C1 segment of cervical spinal cord (tissue), 14 donors: Measurements from ENCODE around the gene SLC22A23.

Experiments
- DNase-seq, 14 donors: peaks; one replicate each; lab custom pipeline; 2025; lab: John Stamatoyannopoulos, UW

The SLC22A23 gene

DNA sequence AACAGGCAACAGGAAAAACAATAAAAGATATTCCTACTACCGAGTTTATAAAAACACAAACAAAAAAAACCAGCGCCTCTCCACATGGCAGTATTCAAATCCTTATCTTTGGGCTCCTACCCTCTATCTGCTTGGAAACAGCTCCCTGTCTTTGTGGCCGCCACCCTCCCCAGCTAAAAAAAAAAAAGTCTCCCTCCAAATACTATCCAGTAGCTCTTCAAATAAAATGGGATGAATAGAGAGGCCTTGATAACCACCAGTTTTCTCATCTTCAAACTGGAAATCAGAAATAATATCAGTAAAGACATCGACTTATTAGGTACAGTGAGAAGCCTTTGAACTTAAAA, 101.9 kb downstream of the SLC22A23 start:
- DNase-seq: no peak

DNA sequence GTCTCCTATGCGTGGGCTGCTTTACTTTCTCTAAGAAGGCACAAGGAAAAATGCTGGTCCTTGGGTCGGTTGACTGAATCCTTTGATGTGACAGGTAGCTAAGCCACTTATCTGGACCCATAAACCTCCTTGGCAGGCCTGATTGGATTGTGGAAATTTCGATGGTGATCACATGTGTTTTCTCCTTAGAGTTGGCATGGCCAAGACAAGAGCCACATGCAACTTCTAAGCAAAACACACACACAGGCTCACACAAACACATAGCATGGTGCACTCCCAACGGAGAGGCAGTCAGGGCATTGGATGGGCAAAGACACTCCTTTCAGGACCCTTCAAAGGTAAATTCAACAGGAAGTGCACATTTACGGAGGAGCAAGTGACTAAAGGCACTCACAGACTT, 102.9 kb downstream of the SLC22A23 start:
- DNase-seq: no peak

GRCh38 chr6:3353213-3353903, 103.5 kb downstream of the SLC22A23 start:
- no peak for DNase-seq

GRCh38 chr6:3352678-3353077, 104.2 kb downstream of the SLC22A23 start:
- DNase-seq: no peak

- DNase-seq: peak in 1 of 14 donors; percentile 51
Measured at GRCh38 chr6:3351829-3352524, 104.9 kb downstream of the SLC22A23 start.

GRCh38 chr6:3351105-3351676, 105.7 kb downstream of the SLC22A23 start:
- peak in 6 of 14 donors; percentile 12 to 80 (median 48) for DNase-seq

DNA sequence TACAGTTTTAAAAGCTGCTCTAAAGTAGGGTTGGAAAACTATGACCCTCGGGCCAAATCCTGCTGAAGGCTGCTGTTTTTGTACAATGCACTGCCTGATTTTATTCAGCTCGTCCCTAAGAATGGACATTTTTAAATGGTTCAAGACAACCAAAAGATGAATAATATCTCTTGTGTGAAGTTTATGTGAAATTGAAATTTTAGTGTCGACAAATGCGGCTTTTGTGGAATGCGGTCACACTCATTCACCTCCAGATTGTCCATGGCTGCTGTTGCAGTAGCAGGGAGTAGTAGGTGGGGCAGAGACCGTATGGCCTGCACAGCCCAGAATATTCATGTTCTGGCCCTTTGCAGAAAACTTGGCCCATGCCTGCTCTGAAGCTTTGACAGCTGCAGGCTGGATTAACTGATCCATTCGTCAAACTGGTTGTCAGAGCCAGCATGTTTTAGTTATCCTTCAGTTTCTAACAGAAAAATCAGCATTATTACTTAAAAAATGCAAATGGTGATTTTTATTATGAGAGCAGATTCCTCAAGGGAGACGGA, 106.5 kb downstream of the SLC22A23 start:
- no peak for DNase-seq

- no peak for DNase-seq
Measured at GRCh38 chr6:3349388-3350251, 107.2 kb downstream of the SLC22A23 start.

DNA sequence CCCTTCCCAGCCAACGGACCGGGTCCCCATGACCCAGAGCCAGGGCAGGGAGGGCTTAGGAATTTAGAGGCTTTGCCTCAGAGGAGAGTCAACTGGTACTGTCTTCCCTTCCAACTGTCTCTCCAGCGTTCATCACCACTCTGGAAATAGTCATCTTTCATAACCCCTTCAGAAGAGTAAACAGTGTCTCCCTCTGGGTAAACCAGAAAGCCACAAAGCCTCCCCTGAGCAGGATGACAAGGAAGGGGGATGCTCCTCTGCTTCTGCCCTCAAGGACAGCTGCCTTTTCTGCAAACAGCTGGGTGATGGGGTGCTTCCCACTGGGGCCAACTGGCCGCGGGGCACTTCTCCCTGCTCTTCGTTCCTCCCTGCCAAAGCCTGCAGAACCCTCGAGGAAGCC, 108.0 kb downstream of the SLC22A23 start:
- DNase-seq: no peak

DNA sequence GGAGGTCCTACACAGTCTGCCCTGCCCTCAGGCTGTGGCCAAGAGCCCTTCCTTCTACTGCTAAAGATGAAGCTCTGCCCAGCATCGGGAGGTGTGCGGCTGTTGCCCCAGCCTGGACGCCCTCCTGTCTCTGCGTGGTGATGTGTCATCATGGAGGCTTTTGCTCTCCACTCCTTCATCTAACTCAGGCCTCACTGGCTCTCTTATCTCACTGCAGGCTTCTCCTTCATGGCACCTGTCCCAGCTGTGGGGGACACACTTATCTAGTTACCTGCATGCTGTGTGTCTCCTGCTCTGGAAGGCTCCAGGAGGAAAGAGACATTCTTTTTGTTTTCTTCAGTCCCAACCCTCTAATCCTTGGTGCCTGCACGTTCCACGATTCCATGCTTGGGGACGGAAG, 109.0 kb downstream of the SLC22A23 start:
- no peak for DNase-seq

DNA sequence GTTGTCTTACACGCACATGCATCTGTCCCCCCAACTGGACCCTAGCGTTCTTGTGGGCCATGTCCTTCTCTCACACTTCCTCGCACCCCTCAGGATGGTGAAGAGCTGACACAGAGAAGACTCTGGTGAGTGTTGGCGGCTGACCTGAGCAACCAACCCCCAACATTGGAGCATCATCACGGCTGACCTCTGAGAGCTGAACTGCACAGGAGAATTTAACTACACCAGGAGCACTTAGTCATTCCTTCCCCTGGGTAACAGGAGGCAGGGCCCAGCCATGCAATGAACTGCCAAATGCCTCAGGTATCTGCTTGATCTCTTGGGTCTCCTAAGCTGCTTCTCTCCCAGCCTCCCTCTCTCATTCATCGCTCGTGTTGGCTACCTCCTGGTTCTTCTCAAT, 109.6 kb downstream of the SLC22A23 start:
- no peak for DNase-seq

DNA sequence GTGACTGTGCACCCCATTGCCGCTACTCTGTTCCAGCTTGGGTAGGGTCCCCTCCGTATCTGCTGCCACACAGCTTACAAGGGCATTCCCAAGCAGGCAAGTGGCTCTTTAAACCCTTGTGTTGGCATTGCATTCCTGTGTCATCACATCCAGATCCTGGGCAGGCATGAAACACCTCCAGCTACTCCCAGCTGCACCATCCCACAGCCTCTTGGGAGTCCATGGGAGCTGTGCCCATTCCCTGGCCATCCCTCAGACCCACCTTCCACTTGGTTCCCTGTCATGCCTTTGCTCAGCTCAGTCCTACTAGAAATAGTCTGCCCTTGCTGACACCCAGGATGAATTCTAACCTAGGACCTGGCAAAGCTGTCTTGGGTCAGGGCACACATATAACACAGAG, 110.4 kb downstream of the SLC22A23 start:
- no peak for DNase-seq

DNA sequence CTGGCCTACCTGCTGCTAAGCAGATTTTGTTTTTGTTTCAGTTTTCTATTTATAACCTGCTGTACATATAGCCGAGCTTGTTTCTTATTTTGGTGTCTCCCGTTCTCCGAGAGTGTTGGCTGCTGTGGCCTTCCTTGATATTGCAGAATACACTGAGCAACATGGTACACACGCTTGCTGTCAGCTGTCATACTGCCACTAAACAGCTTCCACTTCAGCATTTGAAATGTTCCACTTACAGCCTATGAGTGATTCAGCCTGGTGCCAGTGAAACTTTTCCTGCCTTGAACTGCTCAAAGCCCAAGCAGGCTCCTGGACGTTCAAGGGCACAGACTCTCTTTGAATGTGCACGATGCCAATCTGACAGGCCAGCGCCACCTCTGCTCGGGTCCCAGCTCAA, 111.0 kb downstream of the SLC22A23 start:
- no peak for DNase-seq

- no peak for DNase-seq
Measured at GRCh38 chr6:3343089-3343883, 113.6 kb downstream of the SLC22A23 start.

GRCh38 chr6:3341467-3341866, 115.4 kb downstream of the SLC22A23 start:
- peak in 6 of 14 donors; percentile 23 to 68 (median 48) for DNase-seq

GRCh38 chr6:3340894-3341293, 116.0 kb downstream of the SLC22A23 start:
- DNase-seq: no peak

DNA sequence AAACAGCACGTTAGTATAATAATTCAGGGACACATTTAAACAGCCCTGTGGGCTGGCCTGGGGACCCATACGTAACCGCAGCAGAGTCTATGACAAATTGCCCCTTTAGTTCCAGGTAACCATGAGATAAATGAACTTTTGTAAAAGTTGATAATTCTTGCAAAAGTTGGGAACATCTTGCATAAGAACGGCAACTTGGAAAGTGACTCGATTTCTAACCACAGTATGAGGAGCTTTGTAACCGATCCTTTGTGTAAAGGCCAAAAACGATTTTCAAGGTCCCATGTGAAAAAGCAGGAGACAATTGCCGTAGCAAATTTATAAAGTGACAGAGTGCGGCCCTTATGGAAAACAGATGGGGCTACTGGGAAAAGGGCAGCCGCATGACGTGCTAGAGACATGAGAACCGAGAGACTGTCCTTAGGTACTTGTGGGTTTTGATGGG, 116.5 kb downstream of the SLC22A23 start:
- no peak for DNase-seq

DNA sequence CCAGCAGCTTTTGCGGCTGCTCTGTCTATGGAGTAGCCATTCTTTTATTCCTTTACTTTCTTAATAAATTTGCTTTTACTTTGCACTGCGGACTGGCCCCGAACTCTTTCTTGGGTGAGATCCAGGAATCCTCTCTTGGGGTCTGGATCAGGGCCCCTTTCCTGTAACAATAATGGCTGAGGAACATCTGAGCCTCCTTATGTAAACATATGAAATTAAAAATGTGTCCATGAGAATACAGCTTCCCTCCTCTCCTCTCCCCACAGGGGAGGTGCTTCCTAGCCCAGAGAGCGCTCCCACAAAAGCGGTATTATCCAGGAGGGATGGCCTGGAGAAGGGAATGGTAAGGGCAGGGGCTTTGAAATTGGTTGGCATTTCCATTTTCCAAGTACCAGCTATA, 117.0 kb downstream of the SLC22A23 start:
- DNase-seq: no peak

GRCh38 chr6:3337521-3338350, 119.1 kb downstream of the SLC22A23 start:
- DNase-seq: peak in 2 of 14 donors; percentile 14 to 22
